PC-3 (cell line): ENCODE data around the gene MPHOSPH8. TPM values are rescaled to one million over a fixed set of nuclear protein-coding genes. Genes with fewer than 3 reads are reported as not detected.
"Not testable (repeated sequence)": the region's sequence is repeated elsewhere in the genome, so short reads cannot be mapped to it uniquely, and the experiment has no call there.

Experiments used
- ATAC-seq: fragments of 200-7000 bp; cut with Tn5 transposase; 2 replicates; pipeline ENCODE4 v1.9.1; 2020; ENCODE audit warnings: mild to moderate bottlenecking, moderate library complexity
- BruUV-seq: library from RNA; stranded (reverse); fragments of 400-500 nt; replicated peaks from 2 replicates; lab custom pipeline; 2021; lab: Mats Ljungman, UMichigan
- CTCF ChIA-PET: fragments of 300-600 bp; sonication (Branson Sonifier 250); formaldehyde crosslinking; loops from one replicate; lab custom pipeline; 2022; ENCODE audit warnings: antibody characterized with exemption; lab: Charles Lee
- POLR2A ChIA-PET: fragments of 300-600 bp; sonication (Branson Sonifier 250); formaldehyde crosslinking; loops from one replicate; lab custom pipeline; 2022; ENCODE audit warnings: antibody characterized with exemption; ENCODE audit not compliant: unreplicated experiment; lab: Charles Lee
- DNase-seq: peaks from one replicate; pipeline ENCODE4 v3.0.0-alpha.2; 2015
- H2AFZ ChIP-seq: fragments of 300-600 bp; sonication (generic); 2 replicates; pipeline ENCODE4 v1.6.0; 2016; ENCODE audit warnings: antibody characterized with exemption, low read length
- H3F3A ChIP-seq: fragments of 300-600 bp; sonication (generic); one replicate; pipeline ENCODE4 v1.6.0; 2017; ENCODE audit warnings: antibody characterized with exemption, low read length, control low read depth, mild to moderate bottlenecking; ENCODE audit not compliant: unreplicated experiment
- H3K27ac ChIP-seq: fragments of 300-600 bp; sonication (generic); 2 replicates; pipeline ENCODE4 v1.5.1; 2016; ENCODE audit warnings: mild to moderate bottlenecking, low read length
- H3K27me3 ChIP-seq: fragments of 300-600 bp; sonication (generic); 2 replicates; pipeline ENCODE4 v1.6.1; 2016; ENCODE audit warnings: low read length, mixed read lengths
- H3K36me3 ChIP-seq: fragments of 300-600 bp; sonication (generic); 2 replicates; pipeline ENCODE4 v1.6.1; 2016; ENCODE audit warnings: low read depth, mixed run types, low read length, mixed read lengths
- H3K4me1 ChIP-seq: fragments of 300-600 bp; sonication (generic); 2 replicates; pipeline ENCODE4 v1.5.1; 2016; ENCODE audit warnings: low read length; ENCODE audit not compliant: insufficient read depth
- H3K4me2 ChIP-seq: fragments of 300-600 bp; sonication (generic); 2 replicates; pipeline ENCODE4 v1.6.0; 2016; ENCODE audit warnings: low read length
- H3K4me3 ChIP-seq: fragments of 300-600 bp; sonication (generic); 2 replicates; pipeline ENCODE4 v1.5.1; 2016; ENCODE audit warnings: mild to moderate bottlenecking, low read length, mixed read lengths
- H3K79me2 ChIP-seq: fragments of 300-600 bp; sonication (generic); 2 replicates; pipeline ENCODE4 v1.6.1; 2017; ENCODE audit warnings: low read length, mixed read lengths
- H3K9ac ChIP-seq: fragments of 300-600 bp; sonication (generic); 2 replicates; pipeline ENCODE4 v1.6.0; 2016; ENCODE audit warnings: mild to moderate bottlenecking, low read length
- H3K9me2 ChIP-seq: fragments of 300-600 bp; sonication (generic); replicated peaks from 2 replicates; pipeline ENCODE4 v1.6.1; 2016; ENCODE audit warnings: mixed run types, low read length, mixed read lengths
- H3K9me3 ChIP-seq: fragments of 300-600 bp; sonication (generic); 2 replicates; pipeline ENCODE4 v1.6.1; 2016; ENCODE audit warnings: low read length, mixed read lengths
- H4K20me1 ChIP-seq: fragments of 300-600 bp; sonication (generic); 2 replicates; pipeline ENCODE4 v1.6.1; 2016; ENCODE audit warnings: low read length, mixed read lengths
- EZH2 ChIP-seq: fragments of 300-600 bp; sonication (generic); IDR thresholded peaks from one replicate; pipeline ENCODE4 v1.6.1; 2017; ENCODE audit warnings: antibody characterized with exemption, mild to moderate bottlenecking, low read length; ENCODE audit not compliant: unreplicated experiment
- EZH2phosphoT487 ChIP-seq: fragments of 300-600 bp; sonication (generic); IDR thresholded peaks from 2 replicates; pipeline ENCODE4 v1.6.1; 2018; ENCODE audit warnings: mild to moderate bottlenecking, antibody characterized with exemption, low read length, borderline replicate concordance
- intact Hi-C: fragments of 100-400 bp; cut with micrococcal nuclease; formaldehyde crosslinking; loops from 2 replicates; pipeline ENCODE4 v1.9.0; 2023
- total RNA-seq: library from RNA; depleted of rRNA; stranded (reverse); fragments of >200 nt; gene quantifications from 2 replicates; pipeline ENCODE4 v1.2.3, GENCODE V29; 2014
- TF ChIP-seq, protein P1 (sequence below): fragments of 300-600 bp; sonication (generic); conservative IDR thresholded peaks from 2 replicates; pipeline ENCODE4 v1.5.1; 2017; ENCODE audit warnings: antibody characterized with exemption, low read depth, mild to moderate bottlenecking, low read length

The MPHOSPH8 gene
- total RNA-seq, 1 experiment from 2014 or later = 13.3 TPM

DNA sequence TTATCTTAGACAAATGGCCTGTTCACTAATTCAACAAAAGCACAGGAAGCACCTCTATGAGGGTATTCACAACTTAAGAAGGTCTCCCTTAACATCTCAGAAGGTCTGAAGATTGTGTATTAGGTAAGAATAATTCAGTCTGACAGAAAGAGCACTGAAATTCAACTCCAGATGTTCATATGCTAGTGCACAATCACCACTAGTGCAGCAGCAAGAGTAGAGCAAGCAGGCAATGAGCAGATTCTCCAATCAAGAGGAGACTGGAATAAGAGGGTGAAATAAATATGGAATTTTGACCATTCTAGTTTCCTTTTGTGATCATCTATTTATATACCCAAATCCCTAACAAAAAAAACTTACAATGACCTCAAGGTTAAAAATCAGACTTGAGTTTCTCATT, 52.0 kb downstream of the MPHOSPH8 start:
- DNase-seq = no peak
- CTCF ChIA-PET = no interaction called here
- ATAC-seq = no peak
- no TSS peak for BruUV-seq
- intact Hi-C loops = no loop called here
- no peaks in the 10 kb centered on the region for H3K4me1 ChIP-seq
- H4K20me1 ChIP-seq = no peaks in the 10 kb centered on the region
- H3K27ac ChIP-seq = no peak overlapping the region
- no peaks in the 10 kb centered on the region for H3K79me2 ChIP-seq
- no peak for TF ChIP-seq EZH2
- TF ChIP-seq EZH2phosphoT487 = no peak
- TF ChIP-seq, protein P1, sequence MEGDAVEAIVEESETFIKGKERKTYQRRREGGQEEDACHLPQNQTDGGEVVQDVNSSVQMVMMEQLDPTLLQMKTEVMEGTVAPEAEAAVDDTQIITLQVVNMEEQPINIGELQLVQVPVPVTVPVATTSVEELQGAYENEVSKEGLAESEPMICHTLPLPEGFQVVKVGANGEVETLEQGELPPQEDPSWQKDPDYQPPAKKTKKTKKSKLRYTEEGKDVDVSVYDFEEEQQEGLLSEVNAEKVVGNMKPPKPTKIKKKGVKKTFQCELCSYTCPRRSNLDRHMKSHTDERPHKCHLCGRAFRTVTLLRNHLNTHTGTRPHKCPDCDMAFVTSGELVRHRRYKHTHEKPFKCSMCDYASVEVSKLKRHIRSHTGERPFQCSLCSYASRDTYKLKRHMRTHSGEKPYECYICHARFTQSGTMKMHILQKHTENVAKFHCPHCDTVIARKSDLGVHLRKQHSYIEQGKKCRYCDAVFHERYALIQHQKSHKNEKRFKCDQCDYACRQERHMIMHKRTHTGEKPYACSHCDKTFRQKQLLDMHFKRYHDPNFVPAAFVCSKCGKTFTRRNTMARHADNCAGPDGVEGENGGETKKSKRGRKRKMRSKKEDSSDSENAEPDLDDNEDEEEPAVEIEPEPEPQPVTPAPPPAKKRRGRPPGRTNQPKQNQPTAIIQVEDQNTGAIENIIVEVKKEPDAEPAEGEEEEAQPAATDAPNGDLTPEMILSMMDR = no peak
- no peaks in the 10 kb centered on the region for H3F3A ChIP-seq
- no peaks in the 10 kb centered on the region for H3K9me3 ChIP-seq
- no peak overlapping the region for H3K4me2 ChIP-seq
- H3K27me3 ChIP-seq = no peaks in the 10 kb centered on the region
- peaks cover 4% of the 10 kb centered on the region; the same call in 1 of the 2 replicates for H3K36me3 ChIP-seq
- no peak overlapping the region for H3K4me3 ChIP-seq
- H3K9ac ChIP-seq = no peak overlapping the region
- no peaks in the 10 kb centered on the region for H3K9me2 ChIP-seq
- no peak overlapping the region for H2AFZ ChIP-seq
- POLR2A ChIA-PET = no interaction called here

DNA sequence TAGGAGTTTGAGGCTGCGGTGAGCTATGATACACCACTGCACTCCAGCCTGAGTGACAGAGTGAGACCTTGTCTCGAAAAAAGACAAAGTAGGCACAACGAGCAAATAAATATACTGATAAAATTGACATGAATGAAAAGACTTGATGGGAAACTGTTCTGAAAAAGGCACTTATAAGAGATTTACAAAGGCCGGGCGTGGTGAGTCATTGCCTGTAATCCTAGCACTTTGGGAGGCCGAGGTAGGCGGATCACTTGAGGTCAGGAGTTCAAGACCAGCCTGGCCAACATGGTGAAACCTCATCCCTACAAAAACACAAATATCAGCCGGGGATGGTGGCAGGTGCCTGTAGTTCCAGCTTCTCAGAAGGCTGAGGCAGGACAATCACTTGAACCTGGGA, 58.0 kb downstream of the MPHOSPH8 start:
- CTCF ChIA-PET, POLR2A ChIA-PET, H3K4me2 ChIP-seq, H3K9me3 ChIP-seq, H3K27me3 ChIP-seq, H3K4me1 ChIP-seq, ATAC-seq, H3K36me3 ChIP-seq, H3K4me3 ChIP-seq, H3K27ac ChIP-seq, intact Hi-C loops, DNase-seq, H4K20me1 ChIP-seq, H3K9ac ChIP-seq, H3F3A ChIP-seq, BruUV-seq, H3K79me2 ChIP-seq, H3K9me2 ChIP-seq, H2AFZ ChIP-seq: not testable (repeated sequence)

DNA sequence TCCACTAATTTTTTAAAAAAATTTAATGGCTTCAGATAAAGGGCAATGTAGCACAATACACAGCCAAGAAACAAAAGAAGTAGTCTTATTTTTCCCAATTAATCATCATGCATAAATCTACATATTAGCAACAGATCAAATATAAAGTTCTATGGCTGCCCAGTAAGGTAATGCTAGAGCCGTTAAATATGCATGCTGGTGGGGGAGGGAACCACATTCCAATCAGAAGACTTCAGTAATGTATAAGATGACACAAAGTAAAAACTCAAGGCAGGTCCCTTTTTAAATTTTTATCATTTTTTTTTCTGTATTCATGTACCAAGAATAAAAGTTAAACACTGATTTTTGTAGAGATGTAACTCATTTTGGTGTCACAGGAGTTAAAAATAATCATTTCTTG, 62.0 kb downstream of the MPHOSPH8 start:
- Histone ChIP-seq H4K20me1 (0 out of 2 replicates have a peak, but pooled peaks cover 5% of the 10 kb centered on the region), H3K9me2 (no peaks in the 10 kb centered on the region), H3K4me2 (no peak overlapping the region), H3F3A (no peaks in the 10 kb centered on the region), H3K4me1 (0 out of 2 replicates have a peak, but pooled peaks cover 10% of the 10 kb centered on the region), H2AFZ (no peak overlapping the region), H3K79me2 (peaks cover 6% of the 10 kb centered on the region; the same call in 1 of the 2 replicates), H3K9ac (no peak overlapping the region), H3K9me3 (no peaks in the 10 kb centered on the region), H3K27me3 (no peaks in the 10 kb centered on the region), H3K4me3 (no peak overlapping the region), H3K27ac (no peak overlapping the region), H3K36me3 (peaks cover 18% of the 10 kb centered on the region; the same call in 1 of the 2 replicates)
- BruUV-seq = no TSS peak
- TF ChIP-seq, protein P1 = no peak
- no peak for TF ChIP-seq EZH2phosphoT487
- no peak for TF ChIP-seq EZH2
- POLR2A ChIA-PET = no interaction called here
- no peak for DNase-seq
- CTCF ChIA-PET = no interaction called here
- no peak for ATAC-seq
- intact Hi-C loops = no loop called here
